Measurements from ENCODE around the gene SOX9.
"Not testable (repeated sequence)": the region's sequence is repeated elsewhere in the genome, so short reads cannot be mapped to it uniquely, and the experiment has no call there.

SOX9 gene

GRCh38 chr17:72110942-72111318, 9.9 kb upstream of the SOX9 start:
- Histone ChIP-seq H3K9ac (ENCODE audit: low read length) (no peak overlapping the region), H3K9me3 (ENCODE audit: insufficient read depth, low read length) (no peaks in the 10 kb centered on the region), H3K36me3 (ENCODE audit: low read length) (no peaks in the 10 kb centered on the region), H3K4me2 (ENCODE audit: low read depth, low read length, poor library complexity, severe bottlenecking) (no peak overlapping the region), H3K9me2 (replicated peaks; ENCODE audit: insufficient read depth, low read length) (no peaks in the 10 kb centered on the region), H3K79me2 (ENCODE audit: insufficient read depth, low read length) (no peaks in the 10 kb centered on the region), H3F3A (ENCODE audit: insufficient read depth) (no peaks in the 10 kb centered on the region), H3K27ac (ENCODE audit: low read depth, low read length) (no peak overlapping the region), H3K4me3 (ENCODE audit: insufficient read depth, low read length, poor library complexity, severe bottlenecking) (no peak overlapping the region), H2AFZ (ENCODE audit: low read depth, low read length, severe bottlenecking) (no peak overlapping the region), H3K27me3 (ENCODE audit: low read length) (no peaks in the 10 kb centered on the region), H4K20me1 (ENCODE audit: low read depth, low read length) (no peaks in the 10 kb centered on the region)
- TF ChIP-seq CTCF (IDR thresholded peaks at IDR 0.05; ENCODE audit: insufficient read depth, low read length, poor library complexity, severe bottlenecking) (no peak), EZH2phosphoT487 (conservative IDR thresholded peaks at IDR 0.05; ENCODE audit: low read length) (no peak)

- Histone ChIP-seq H3K4me2 (ENCODE audit: low read depth, low read length, poor library complexity, severe bottlenecking) (no peak overlapping the region), H3K9me2 (replicated peaks; ENCODE audit: insufficient read depth, low read length) (no peaks in the 10 kb centered on the region), H3K27me3 (ENCODE audit: low read length) (no peaks in the 10 kb centered on the region), H2AFZ (ENCODE audit: low read depth, low read length, severe bottlenecking) (no peak overlapping the region), H3F3A (ENCODE audit: insufficient read depth) (no peaks in the 10 kb centered on the region), H4K20me1 (ENCODE audit: low read depth, low read length) (no peaks in the 10 kb centered on the region), H3K4me3 (ENCODE audit: insufficient read depth, low read length, poor library complexity, severe bottlenecking) (no peak overlapping the region), H3K36me3 (ENCODE audit: low read length) (no peaks in the 10 kb centered on the region), H3K27ac (ENCODE audit: low read depth, low read length) (no peak overlapping the region), H3K9ac (ENCODE audit: low read length) (no peak overlapping the region), H3K9me3 (ENCODE audit: insufficient read depth, low read length) (no peaks in the 10 kb centered on the region), H3K79me2 (ENCODE audit: insufficient read depth, low read length) (no peaks in the 10 kb centered on the region)
- TF ChIP-seq CTCF (IDR thresholded peaks at IDR 0.05; ENCODE audit: insufficient read depth, low read length, poor library complexity, severe bottlenecking) (no peak), EZH2phosphoT487 (conservative IDR thresholded peaks at IDR 0.05; ENCODE audit: low read length) (no peak)
These were observed 9.4 kb upstream of the SOX9 start for GRCh38 chr17:72111336-72111923.

- not testable (repeated sequence) for H3K4me3 ChIP-seq (ENCODE audit: insufficient read depth, low read length, poor library complexity, severe bottlenecking); H3K9me3 ChIP-seq (ENCODE audit: insufficient read depth, low read length); H3K36me3 ChIP-seq (ENCODE audit: low read length); H3K9ac ChIP-seq (ENCODE audit: low read length); H3K4me2 ChIP-seq (ENCODE audit: low read depth, low read length, poor library complexity, severe bottlenecking); H3K79me2 ChIP-seq (ENCODE audit: insufficient read depth, low read length); H2AFZ ChIP-seq (ENCODE audit: low read depth, low read length, severe bottlenecking); H3F3A ChIP-seq (ENCODE audit: insufficient read depth); H3K27me3 ChIP-seq (ENCODE audit: low read length); H3K9me2 ChIP-seq (replicated peaks; ENCODE audit: insufficient read depth, low read length); H4K20me1 ChIP-seq (ENCODE audit: low read depth, low read length); H3K27ac ChIP-seq (ENCODE audit: low read depth, low read length)
These were observed 8.9 kb upstream of the SOX9 start for GRCh38 chr17:72111926-72112325.

GRCh38 chr17:72113751-72114150, 7.1 kb upstream of the SOX9 start:
- Histone ChIP-seq H3K9me2 (replicated peaks; ENCODE audit: insufficient read depth, low read length) (no peaks in the 10 kb centered on the region), H3K79me2 (ENCODE audit: insufficient read depth, low read length) (no peaks in the 10 kb centered on the region), H2AFZ (ENCODE audit: low read depth, low read length, severe bottlenecking) (no peak overlapping the region), H3K27me3 (ENCODE audit: low read length) (no peaks in the 10 kb centered on the region), H3K9ac (ENCODE audit: low read length) (no peak overlapping the region), H3K4me2 (ENCODE audit: low read depth, low read length, poor library complexity, severe bottlenecking) (no peak overlapping the region), H3F3A (ENCODE audit: insufficient read depth) (no peaks in the 10 kb centered on the region), H3K4me3 (ENCODE audit: insufficient read depth, low read length, poor library complexity, severe bottlenecking) (no peak overlapping the region), H3K9me3 (ENCODE audit: insufficient read depth, low read length) (no peaks in the 10 kb centered on the region), H3K36me3 (ENCODE audit: low read length) (no peaks in the 10 kb centered on the region), H4K20me1 (ENCODE audit: low read depth, low read length) (no peaks in the 10 kb centered on the region), H3K27ac (ENCODE audit: low read depth, low read length) (no peak overlapping the region)
- no peak for TF ChIP-seq CTCF (IDR thresholded peaks at IDR 0.05; ENCODE audit: insufficient read depth, low read length, poor library complexity, severe bottlenecking)
- TF ChIP-seq EZH2phosphoT487 (conservative IDR thresholded peaks at IDR 0.05; ENCODE audit: low read length) = no peak
